K562 (cell line): Measurements from ENCODE around the gene CTH. TPM values are rescaled to one million over a fixed set of nuclear protein-coding genes. Genes with fewer than 3 reads are reported as not detected.
"Not testable (repeated sequence)": the region's sequence is repeated elsewhere in the genome, so short reads cannot be mapped to it uniquely, and the experiment has no call there.

Experiments used
- ATAC-seq: fragments of 200-7000 bp; cut with Tn5 transposase; 3 replicates; pipeline ENCODE4 v1.9.1; 2020; ENCODE audit warnings: moderate library complexity
- BruUV-seq: library from RNA; stranded (reverse); fragments of 400-500 nt; replicated peaks from 2 replicates; lab custom pipeline; 2021; lab: Mats Ljungman, UMichigan
- CTCF ChIA-PET: fragments of 300-600 bp; formaldehyde crosslinking; extraction: SDS; loops from one replicate; lab custom pipeline; 2021; ENCODE audit warnings: low intra/inter-chr PET ratio; lab: Yijun Ruan, JAX
- POLR2A ChIA-PET: fragments of 300-600, 350-650 bp; sonication (Branson Sonifier 250); formaldehyde crosslinking; extraction: SDS; loops from one replicate; lab custom pipeline; 2021; ENCODE audit warnings: antibody characterized with exemption, inconsistent platforms; lab: Yijun Ruan, JAX
- DNase-seq, 4 experiments: peaks; one replicate each; pipeline versions ENCODE4 v3.0.0 to v3.0.0-alpha.2; 2011 to 2018; ENCODE audit warnings: low spot score in 3 of 4, mixed read lengths in 3 of 4; ENCODE audit errors: extremely low read depth in 1 of 4
- FAIRE-seq: peaks from 2 replicates; lab custom pipeline; 2011; peaks lifted over from hg19 to GRCh38; lab: Jason Lieb, UNC
- H2AFZ ChIP-seq: 2 replicates; pipeline ENCODE4 v1.6.0; 2011; ENCODE audit warnings: low read depth, low read length, control low read depth, inconsistent platforms
- H3K27ac ChIP-seq: fragments of 200-600 bp; 3 replicates; pipeline ENCODE4 v1.8.0; 2011; ENCODE audit warnings: low read depth, mild to moderate bottlenecking, control low read depth, inconsistent platforms, low read length, moderate library complexity, mixed read lengths; ENCODE audit errors: extremely low read depth
- H3K27me3 ChIP-seq, 2 experiments: fragments of 300-600 bp in 1 of 2; 2 replicates in 1 of 2; 3 replicates in 1 of 2; pipeline versions ENCODE4 v1.6.0 to v1.8.0; 2011; ENCODE audit warnings: inconsistent platforms in 2 of 2, low read length in 2 of 2, mild to moderate bottlenecking in 1 of 2, mixed read lengths in 1 of 2, moderate library complexity in 1 of 2; ENCODE audit not compliant: control insufficient read depth in 2 of 2, insufficient read depth in 2 of 2
- H3K36me3 ChIP-seq: fragments of 300-600 bp; 3 replicates; pipeline ENCODE4 v1.8.0; 2011; ENCODE audit warnings: mild to moderate bottlenecking, low read length, inconsistent platforms; ENCODE audit not compliant: control insufficient read depth, insufficient read depth
- H3K4me1 ChIP-seq, 2 experiments: fragments of 200-600 bp in 1 of 2; replicated peaks in 1 of 2; 2 replicates in 1 of 2; 3 replicates in 1 of 2; pipeline versions ENCODE4 v1.5.1 to v1.8.0; 2011; ENCODE audit warnings: inconsistent platforms in 2 of 2, low read length in 2 of 2, mild to moderate bottlenecking in 1 of 2, mixed read lengths in 1 of 2, moderate library complexity in 1 of 2; ENCODE audit not compliant: control insufficient read depth in 2 of 2, insufficient read depth in 2 of 2
- H3K4me2 ChIP-seq: 2 replicates; pipeline ENCODE4 v1.6.1; 2011; ENCODE audit warnings: low read length, control low read depth, inconsistent platforms, mixed read lengths; ENCODE audit not compliant: insufficient read depth
- H3K4me3 ChIP-seq: fragments of 200-600 bp; sonication (generic), shearing (Covaris generic); 2 replicates; pipeline ENCODE4 v1.5.1; 2016; ENCODE audit warnings: control low read depth, inconsistent platforms
- H3K79me2 ChIP-seq: fragments of 200-600 bp; 3 replicates; pipeline ENCODE4 v1.8.0; 2011; ENCODE audit warnings: low read length, inconsistent platforms; ENCODE audit not compliant: control insufficient read depth, insufficient read depth
- H3K9ac ChIP-seq, 2 experiments: 2 replicates each; pipeline versions ENCODE4 v1.6.0 to v1.6.1; 2011; ENCODE audit warnings: low read depth in 2 of 2, low read length in 2 of 2, control low read depth in 1 of 2, inconsistent platforms in 1 of 2, mild to moderate bottlenecking in 1 of 2, mixed read lengths in 1 of 2; ENCODE audit not compliant: insufficient read depth in 1 of 2
- H3K9me1 ChIP-seq: one replicate; pipeline ENCODE4 v1.6.0; 2011; ENCODE audit warnings: inconsistent platforms, mild to moderate bottlenecking, low read length, moderate library complexity; ENCODE audit not compliant: control insufficient read depth, insufficient read depth
- H3K9me3 ChIP-seq: replicated peaks from 2 replicates; pipeline ENCODE4 v1.5.1; 2011; ENCODE audit warnings: low read depth, low read length, inconsistent platforms; ENCODE audit not compliant: control insufficient read depth, insufficient read depth
- H4K20me1 ChIP-seq: replicated peaks from 2 replicates; pipeline ENCODE4 v1.6.1; 2011; ENCODE audit warnings: low read length, inconsistent platforms, mixed read lengths; ENCODE audit not compliant: control insufficient read depth, insufficient read depth
- BCOR ChIP-seq: fragments of 450-650 bp; IDR thresholded peaks from 2 replicates; pipeline ENCODE4 v1.6.1; 2016
- MIER1 ChIP-seq: fragments of 450-650 bp; IDR thresholded peaks from 2 replicates; pipeline ENCODE4 v1.6.1; 2016; ENCODE audit warnings: antibody characterized with exemption, mild to moderate bottlenecking, low read depth
- ZNF146 ChIP-seq: IDR thresholded peaks from one replicate; pipeline ENCODE4 v1.6.1; 2018; ENCODE audit warnings: missing compliant biosample characterization; ENCODE audit not compliant: unreplicated experiment
- WGBS: fragments of 100-300 bp; shearing (Covaris generic); methylation state at CpG from one replicate; pipeline ENCODE4 v1.1.6; 2016; ENCODE audit warnings: low coverage, mixed read lengths; ENCODE audit not compliant: insufficient coverage; ENCODE audit errors: missing lambda C conversion rate; 5-methylcytosine and 5-hydroxymethylcytosine counted together
- in situ Hi-C: fragments of 300-500 bp; cut with MboI; formaldehyde crosslinking; loops from 4 replicates; pipeline ENCODE4 v1.15.0; 2018; ENCODE audit warnings: inconsistent platforms, mixed read lengths
- intact Hi-C: fragments of 100-400 bp; cut with micrococcal nuclease; formaldehyde crosslinking; loops from 2 replicates; pipeline ENCODE4 v1.14.2; 2022
- polyA plus RNA-seq, 8 experiments: library from polyadenylated mRNA; depleted of rRNA in 4 of 8; stranded (reverse) in 5 of 8; unstranded in 3 of 8; fragments of >200 nt; fragmentation: Nextera tagmentation in 2 of 8; fragmentation: Illumina TruSeq in 1 of 8; extraction: Ambion mirVana in 2 of 8; extraction: Trizol in 1 of 8; gene quantifications; 2 replicates each; pipeline versions ENCODE4 v1.2.1 to v1.2.3, GENCODE V29; 2011 to 2014; ENCODE audit warnings: inconsistent platforms in 1 of 8, missing spikeins in 1 of 8
- total RNA-seq, 7 experiments: library from RNA; depleted of rRNA in 6 of 7; stranded (reverse); fragments of >200 nt in 6 of 7; fragmentation: Illumina TruSeq in 2 of 7; extraction: Trizol in 2 of 7; gene quantifications; 2 replicates each; pipeline versions ENCODE4 v1.2.1 to v1.2.3, GENCODE V29; 2011 to 2021; ENCODE audit warnings: low replicate concordance in 1 of 7
- TF ChIP-seq, protein P1 (sequence below): sonication (generic); formaldehyde crosslinking; IDR thresholded peaks from 2 replicates; pipeline ENCODE4 v1.8.1; 2023; ENCODE audit warnings: mild to moderate bottlenecking, missing genetic modification reagents

The CTH gene
- total and polyA plus RNA-seq, 9 of the 15 experiments (the other 6 are each of a cell fraction or from before 2014, with no cell fraction given): 8.0 to 54.4 (median 30.9) TPM

DNA sequence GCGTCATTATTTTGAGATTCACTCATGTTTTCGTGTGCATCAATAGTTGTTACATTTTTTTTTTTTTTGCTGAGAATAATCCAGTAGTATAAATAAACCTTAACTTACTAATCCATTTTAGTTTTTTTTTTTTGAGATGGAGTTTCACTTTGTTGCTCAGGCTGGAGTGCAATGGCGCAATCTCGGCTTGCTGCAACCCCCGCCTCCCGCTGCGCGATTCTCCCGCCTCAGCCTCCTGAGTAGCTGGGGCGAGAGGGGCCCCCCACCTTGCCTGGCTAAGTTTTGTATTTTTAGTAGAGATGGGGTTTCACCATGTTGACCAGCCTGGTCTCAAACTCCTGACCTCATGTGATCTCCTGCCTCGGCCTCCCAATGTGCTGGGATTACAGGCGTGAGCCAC lies 66.0 kb downstream of the CTH start:
- DNase-seq: no peak
- Histone ChIP-seq H3K9me3 (no peaks in the 10 kb centered on the region), H3K79me2 (no peaks in the 10 kb centered on the region), H3K9me1 (no peaks in the 10 kb centered on the region), H3K4me3 (no peak overlapping the region), H3K9ac (no peak overlapping the region), H3K4me1 (no peaks in the 10 kb centered on the region)
- CTCF ChIA-PET: interaction anchor here (0.6 kb wide), 1 partner anchor 28 kb away, joined by 3 read pairs; no protein-coding TSS in a partner anchor
- TF ChIP-seq, protein P1, sequence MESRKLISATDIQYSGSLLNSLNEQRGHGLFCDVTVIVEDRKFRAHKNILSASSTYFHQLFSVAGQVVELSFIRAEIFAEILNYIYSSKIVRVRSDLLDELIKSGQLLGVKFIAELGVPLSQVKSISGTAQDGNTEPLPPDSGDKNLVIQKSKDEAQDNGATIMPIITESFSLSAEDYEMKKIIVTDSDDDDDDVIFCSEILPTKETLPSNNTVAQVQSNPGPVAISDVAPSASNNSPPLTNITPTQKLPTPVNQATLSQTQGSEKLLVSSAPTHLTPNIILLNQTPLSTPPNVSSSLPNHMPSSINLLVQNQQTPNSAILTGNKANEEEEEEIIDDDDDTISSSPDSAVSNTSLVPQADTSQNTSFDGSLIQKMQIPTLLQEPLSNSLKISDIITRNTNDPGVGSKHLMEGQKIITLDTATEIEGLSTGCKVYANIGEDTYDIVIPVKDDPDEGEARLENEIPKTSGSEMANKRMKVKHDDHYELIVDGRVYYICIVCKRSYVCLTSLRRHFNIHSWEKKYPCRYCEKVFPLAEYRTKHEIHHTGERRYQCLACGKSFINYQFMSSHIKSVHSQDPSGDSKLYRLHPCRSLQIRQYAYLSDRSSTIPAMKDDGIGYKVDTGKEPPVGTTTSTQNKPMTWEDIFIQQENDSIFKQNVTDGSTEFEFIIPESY (CRISPR knock-in tag): peak; percentile 54; the same call in 1 of the 2 replicates
- no peak for TF ChIP-seq MIER1
- TF ChIP-seq, all 486 proteins: peak for 1
- ATAC-seq (no peak), FAIRE-seq (no peak)
- Histone ChIP-seq H3K27ac (no peak overlapping the region), H3K36me3 (no peaks in the 10 kb centered on the region), H4K20me1 (no peaks in the 10 kb centered on the region), H3K27me3 (no peaks in the 10 kb centered on the region), H3K4me2 (no peak overlapping the region), H2AFZ (no peak overlapping the region)
- in situ Hi-C loops (no loop called here), intact Hi-C loops (no loop called here)
- POLR2A ChIA-PET: interaction anchor here (1.2 kb wide), 2 partner anchors 9 to 10 kb away, joined by 3 to 4 read pairs; no protein-coding TSS in a partner anchor
- BruUV-seq: no TSS peak
- WGBS: 78% methylated on average over 12 of the region's 12 CpGs

- CTCF ChIA-PET, H3K27me3 ChIP-seq, H3K9me1 ChIP-seq, ATAC-seq, H3K36me3 ChIP-seq, H3K27ac ChIP-seq, intact Hi-C loops, H3K4me3 ChIP-seq, POLR2A ChIA-PET, H3K4me1 ChIP-seq, H4K20me1 ChIP-seq, FAIRE-seq, in situ Hi-C loops, H3K79me2 ChIP-seq, H3K9ac ChIP-seq, DNase-seq, BruUV-seq, H2AFZ ChIP-seq, H3K9me3 ChIP-seq, H3K4me2 ChIP-seq: not testable (repeated sequence)
- TF ChIP-seq BCOR (peak; percentile 32; the same call in 1 of the 2 replicates), ZNF146 (CRISPR knock-in tag) (peak; percentile 43)
- WGBS: 29% methylated on average over 4 of the region's 4 CpGs
Observed at GRCh38 chr1:70477905-70478304, 66.8 kb downstream of the CTH start.
